ENCODE measurements around the gene SERPIND1. TPM values are rescaled to one million over a fixed set of nuclear protein-coding genes. Genes with fewer than 3 reads are reported as not detected.

Gene SERPIND1
- total and polyA plus RNA-seq, 2 donors (not counting 1 experiment from before 2014, with no cell fraction given), result not detected

- intact Hi-C loops (cut with micrococcal nuclease), result no loop called here
- H3K27ac Mint-ChIP-seq, result no peak overlapping the region
- 98% methylated on average over 9 of the region's 9 CpGs for WGBS (ENCODE audit: insufficient coverage)
- ATAC-seq (ENCODE audit: low read depth) (no peak), DNase-seq (no peak)
- H3K4me2 ChIP-seq (replicated peaks; ENCODE audit: low read depth, low read length, poor library complexity, severe bottlenecking), result no peak overlapping the region
- no peaks in the 10 kb centered on the region for H3K4me1 ChIP-seq (ENCODE audit: control insufficient read depth in 2 of 2, insufficient read depth in 2 of 2, low read length in 2 of 2)
- H3K4me3 Mint-ChIP-seq, result no peak overlapping the region
- no peak overlapping the region for H2AFZ ChIP-seq (ENCODE audit: insufficient read depth, low read depth, low read length, poor library complexity, severe bottlenecking)
- no peaks in the 10 kb centered on the region for H3K9me3 Mint-ChIP-seq (ENCODE audit: insufficient read depth)
- H3K79me2 ChIP-seq (ENCODE audit: control insufficient read depth, insufficient read depth, low read length), result no peaks in the 10 kb centered on the region
- no peak overlapping the region for H3K4me3 ChIP-seq (ENCODE audit: control extremely low read depth in 1 of 5, extremely low read depth in 1 of 5, insufficient read depth in 1 of 5, low read depth in 2 of 5, low read length in 4 of 5)
- no peaks in the 10 kb centered on the region for H3K27me3 ChIP-seq (replicated peaks in 1 of 4; ENCODE audit: control extremely low read depth in 1 of 4, control insufficient read depth in 3 of 4, insufficient read depth in 4 of 4, low read length in 3 of 4)
- CTCF ChIA-PET, result interaction anchor here (2.6 kb wide), 1 partner anchor 12 kb away, joined by 11 read pairs; no protein-coding TSS in a partner anchor
- peaks cover 0 to 5% (median 0%) of the 10 kb centered on the region in 3 donors for H3K9me3 ChIP-seq (ENCODE audit: control extremely low read depth in 1 of 3, control insufficient read depth in 2 of 3, insufficient read depth in 1 of 3, low read length in 2 of 3)
- H4K20me1 ChIP-seq (ENCODE audit: control insufficient read depth, insufficient read depth, low read length, poor library complexity, severe bottlenecking), result no peaks in the 10 kb centered on the region
- no peaks in the 10 kb centered on the region for H3K27me3 Mint-ChIP-seq
- no peak overlapping the region for H3K9ac ChIP-seq (ENCODE audit: low read length)
- H3K36me3 ChIP-seq (replicated peaks in 1 of 2; ENCODE audit: control extremely low read depth in 1 of 2, control insufficient read depth in 1 of 2, extremely low read depth in 1 of 2, insufficient read depth in 2 of 2, low read length in 1 of 2), result peaks cover 0 to 17% of the 10 kb centered on the region in 2 experiments
- H3K27ac ChIP-seq (ENCODE audit: low read length in 2 of 2), result no peak overlapping the region
- TF ChIP-seq EZH2 (IDR thresholded peaks at IDR 0.05; ENCODE audit: borderline replicate concordance, insufficient read depth, low read depth, low read length, poor library complexity, severe bottlenecking), result no peak
- H3K4me1 Mint-ChIP-seq, result peaks cover 4% of the 10 kb centered on the region
- POLR2A ChIA-PET, result no interaction called here
Observed at GRCh38 chr22:20771918-20772625, 1.8 kb upstream of the SERPIND1 start.

- Histone ChIP-seq H3K4me1 (ENCODE audit: control insufficient read depth in 2 of 2, insufficient read depth in 2 of 2, low read length in 2 of 2) (no peaks in the 10 kb centered on the region), H3K9ac (ENCODE audit: low read length) (no peak overlapping the region), H3K4me2 (replicated peaks; ENCODE audit: low read depth, low read length, poor library complexity, severe bottlenecking) (no peak overlapping the region), H3K4me3 (ENCODE audit: control extremely low read depth in 1 of 5, extremely low read depth in 1 of 5, insufficient read depth in 1 of 5, low read depth in 2 of 5, low read length in 4 of 5) (no peak overlapping the region), H3K27ac (ENCODE audit: low read length in 2 of 2) (no peak overlapping the region), H3K36me3 (replicated peaks in 1 of 2; ENCODE audit: control extremely low read depth in 1 of 2, control insufficient read depth in 1 of 2, extremely low read depth in 1 of 2, insufficient read depth in 2 of 2, low read length in 1 of 2) (peaks cover 0 to 32% of the 10 kb centered on the region in 2 experiments), H3K9me3 (ENCODE audit: control extremely low read depth in 1 of 3, control insufficient read depth in 2 of 3, insufficient read depth in 1 of 3, low read length in 2 of 3) (no peaks in the 10 kb centered on the region), H2AFZ (ENCODE audit: insufficient read depth, low read depth, low read length, poor library complexity, severe bottlenecking) (no peak overlapping the region), H3K27me3 (replicated peaks in 1 of 4; ENCODE audit: control extremely low read depth in 1 of 4, control insufficient read depth in 3 of 4, insufficient read depth in 4 of 4, low read length in 3 of 4) (no peaks in the 10 kb centered on the region), H4K20me1 (ENCODE audit: control insufficient read depth, insufficient read depth, low read length, poor library complexity, severe bottlenecking) (no peaks in the 10 kb centered on the region), H3K79me2 (ENCODE audit: control insufficient read depth, insufficient read depth, low read length) (no peaks in the 10 kb centered on the region)
- no peak overlapping the region for H3K4me3 Mint-ChIP-seq
- TF ChIP-seq EZH2 (IDR thresholded peaks at IDR 0.05; ENCODE audit: borderline replicate concordance, insufficient read depth, low read depth, low read length, poor library complexity, severe bottlenecking), result no peak
- TF ChIP-seq CTCF (IDR thresholded peaks at IDR 0.05), result no peak
- H3K27me3 Mint-ChIP-seq, result no peaks in the 10 kb centered on the region
- CTCF ChIA-PET, result interaction anchor here (2.6 kb wide), 1 partner anchor 9 kb away, joined by 11 read pairs; no protein-coding TSS in a partner anchor
- no peak overlapping the region for H3K27ac Mint-ChIP-seq
- peaks cover under 1% of the 10 kb centered on the region for H3K4me1 Mint-ChIP-seq
- POLR2A ChIA-PET, result no interaction called here
- DNase-seq (no peak), ATAC-seq (ENCODE audit: low read depth) (no peak)
- intact Hi-C loops (cut with micrococcal nuclease), result no loop called here
- WGBS (ENCODE audit: insufficient coverage), result no CpG with 5 or more reads among the region's 4 CpGs
- H3K9me3 Mint-ChIP-seq (ENCODE audit: insufficient read depth), result no peaks in the 10 kb centered on the region
Observed at GRCh38 chr22:20774882-20775281, 969 bp downstream of the SERPIND1 start.
